IPS-NIHi11 (cell line): ENCODE results near the gene ST8SIA2.
"Not testable (repeated sequence)": the region's sequence is repeated elsewhere in the genome, so short reads cannot be mapped to it uniquely, and the experiment has no call there.

Source experiments
- DNase-seq: peaks from one replicate; pipeline ENCODE4 v3.0.0; 2012; ENCODE audit warnings: mixed read lengths, low spot score

The ST8SIA2 gene

DNA sequence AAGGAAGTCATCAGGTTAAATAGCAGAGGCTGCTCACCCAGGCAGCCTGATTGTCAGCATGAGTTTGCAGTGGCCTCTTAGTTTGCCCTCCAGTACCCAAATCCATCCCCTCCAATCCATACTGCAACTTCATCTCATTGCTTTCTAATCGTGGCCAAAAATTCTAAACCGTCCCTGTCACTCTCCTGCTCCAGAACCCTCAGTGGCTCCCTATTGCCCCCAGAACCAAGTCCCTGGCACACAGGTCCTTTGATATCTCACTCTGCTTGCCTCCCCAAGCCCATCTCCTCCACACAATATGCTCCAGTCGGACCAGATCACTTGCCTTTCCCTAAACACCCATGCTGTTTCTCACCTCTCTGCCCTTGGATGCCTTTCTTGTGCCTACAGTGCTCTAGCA lies 49.7 kb downstream of the ST8SIA2 start:
- no peak for DNase-seq

DNA sequence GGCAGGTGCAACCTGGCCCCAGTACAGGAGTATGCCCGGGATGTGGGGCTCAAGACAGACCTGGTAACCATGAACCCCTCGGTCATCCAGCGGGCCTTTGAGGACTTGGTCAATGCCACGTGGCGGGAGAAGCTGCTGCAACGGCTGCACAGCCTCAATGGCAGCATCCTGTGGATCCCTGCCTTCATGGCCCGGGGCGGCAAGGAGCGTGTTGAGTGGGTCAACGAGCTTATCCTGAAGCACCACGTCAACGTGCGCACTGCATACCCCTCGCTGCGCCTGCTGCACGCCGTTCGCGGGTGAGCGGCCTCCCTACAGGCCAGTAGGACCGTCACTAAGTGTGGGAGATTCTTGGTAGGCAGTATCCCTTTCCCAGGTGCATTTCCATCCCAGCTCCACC lies 51.0 kb downstream of the ST8SIA2 start:
- no peak for DNase-seq

DNA sequence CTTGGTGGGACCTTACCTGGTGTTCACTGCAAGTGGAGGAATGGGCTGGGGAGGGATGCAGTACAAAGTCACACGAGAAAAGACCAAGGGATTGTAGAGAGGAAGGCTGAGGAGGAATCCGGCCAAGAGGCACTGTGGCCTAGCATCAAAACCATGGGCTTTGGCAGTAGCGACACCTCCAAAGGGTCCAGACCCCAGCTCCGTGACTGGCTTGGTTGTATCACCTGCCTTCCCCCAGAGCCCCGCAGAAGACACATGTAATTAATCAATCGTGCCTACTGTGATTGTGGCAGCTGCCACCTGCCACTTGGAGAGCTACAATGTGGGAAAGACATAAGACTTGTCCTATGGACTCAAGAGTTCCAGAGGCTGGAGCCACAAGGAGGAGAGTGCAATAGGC lies 54.7 kb downstream of the ST8SIA2 start:
- no peak for DNase-seq

DNA sequence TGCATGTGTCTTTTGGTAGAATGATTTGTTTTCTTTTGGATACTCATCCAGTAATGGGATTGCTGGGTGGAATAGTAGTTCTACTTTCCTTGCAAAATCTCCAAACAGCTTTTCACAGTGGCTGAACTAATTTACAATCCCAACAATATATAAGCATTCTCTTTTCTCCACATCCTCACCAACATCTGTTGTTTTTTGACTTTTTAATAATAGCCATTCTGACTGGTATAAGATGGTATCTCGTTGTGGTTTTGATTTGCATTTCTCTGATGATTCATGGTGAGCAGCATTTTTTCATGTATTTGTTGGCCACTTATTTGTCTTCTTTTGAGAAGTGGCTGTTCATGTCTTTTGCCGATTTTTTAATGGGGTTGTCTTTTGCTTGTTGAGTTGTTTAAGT lies 55.8 kb downstream of the ST8SIA2 start:
- DNase-seq = no peak

DNA sequence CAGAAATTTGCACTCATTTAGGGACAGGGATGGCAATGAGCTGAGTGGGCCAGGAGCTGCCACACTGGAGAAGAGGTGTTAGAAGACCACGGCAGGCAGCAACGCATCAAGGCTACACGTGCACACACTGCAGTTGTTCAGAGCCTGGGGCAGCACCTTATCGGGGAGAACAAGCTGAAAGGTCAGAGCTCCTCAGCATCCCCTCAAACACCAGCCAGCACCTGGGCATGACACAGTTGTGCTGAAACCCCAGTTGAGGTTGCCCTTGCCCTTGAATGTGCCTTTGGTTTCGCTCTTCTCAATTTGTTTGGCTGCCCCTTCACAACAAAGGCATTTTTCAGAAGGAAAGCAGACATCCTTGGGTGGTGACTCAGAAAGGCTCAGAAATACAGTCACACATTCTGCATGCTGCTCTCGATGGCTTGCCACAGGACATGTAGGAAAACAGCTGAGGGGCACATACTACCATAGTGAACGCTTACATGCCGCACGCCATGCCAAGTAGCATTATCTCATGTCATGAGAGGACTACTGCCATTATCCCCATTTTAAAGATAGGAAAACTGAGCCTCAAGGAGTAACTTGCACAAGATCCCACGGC lies 57.6 kb downstream of the ST8SIA2 start:
- DNase-seq = no peak

DNA sequence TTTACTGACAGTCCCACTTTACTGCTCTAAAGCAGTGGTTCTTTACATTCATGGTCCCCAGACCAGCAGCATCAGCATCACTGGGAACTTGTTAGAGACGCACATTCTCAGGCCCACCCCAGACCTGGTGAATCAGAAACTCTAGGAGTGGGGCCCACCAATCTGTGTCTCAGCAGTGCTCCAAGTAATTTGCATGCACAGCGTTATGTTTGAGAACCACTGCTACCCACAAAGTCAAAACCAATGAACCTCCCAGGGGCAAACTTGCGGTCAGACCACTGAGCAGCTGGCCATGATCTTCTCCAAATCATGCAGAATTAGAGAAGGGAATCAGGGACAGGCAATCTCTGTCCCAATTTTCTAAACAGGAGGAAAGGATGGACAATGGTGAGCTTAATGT lies 58.5 kb downstream of the ST8SIA2 start:
- DNase-seq = no peak

DNA sequence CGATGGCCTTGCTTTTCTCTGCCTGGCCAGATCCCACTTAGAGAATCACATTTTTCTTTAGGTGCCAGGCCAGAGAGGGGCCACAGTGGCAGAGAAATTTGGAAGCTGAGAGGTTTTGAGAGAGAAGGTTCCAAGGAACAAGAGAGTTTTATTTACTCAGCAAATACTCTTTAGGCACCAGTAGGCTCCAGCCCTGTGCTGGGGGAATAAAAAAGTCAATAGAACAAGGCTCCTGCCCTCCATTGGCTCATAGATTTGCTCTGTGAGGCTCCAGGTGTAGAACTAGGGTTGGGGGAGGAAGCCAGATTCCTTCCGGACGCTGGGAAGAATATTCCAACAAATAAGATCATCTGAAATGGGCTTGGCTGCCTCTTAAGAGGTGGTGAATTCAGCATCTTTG lies 59.9 kb downstream of the ST8SIA2 start:
- no peak for DNase-seq

DNA sequence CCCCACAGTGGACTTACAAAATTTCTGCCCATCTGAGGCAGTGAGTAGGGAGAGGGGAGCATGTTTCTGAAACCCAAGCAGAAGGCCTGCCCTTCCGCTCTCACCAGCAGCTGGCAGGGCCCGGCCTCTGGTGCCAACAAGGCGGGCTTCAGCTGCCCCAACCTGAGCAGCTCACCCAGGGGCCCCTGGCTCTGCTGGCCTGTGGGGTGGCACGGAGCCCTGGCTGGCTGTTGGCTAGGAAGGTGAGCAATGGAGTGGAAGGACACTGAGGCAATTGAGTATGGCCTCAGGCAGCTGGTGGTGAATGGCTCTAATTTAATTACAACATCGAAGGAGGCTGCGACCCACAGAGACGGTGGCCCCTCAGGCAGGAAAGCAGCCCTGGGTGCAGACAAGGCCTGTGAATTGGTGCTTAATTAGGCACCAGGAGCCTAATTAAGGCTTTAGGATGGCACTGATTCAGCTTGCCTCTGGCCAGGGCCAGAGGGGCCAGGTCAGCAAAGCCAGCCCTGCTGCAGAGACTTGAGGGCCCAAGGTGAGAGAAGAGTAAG lies 60.9 kb downstream of the ST8SIA2 start:
- DNase-seq = no peak

DNA sequence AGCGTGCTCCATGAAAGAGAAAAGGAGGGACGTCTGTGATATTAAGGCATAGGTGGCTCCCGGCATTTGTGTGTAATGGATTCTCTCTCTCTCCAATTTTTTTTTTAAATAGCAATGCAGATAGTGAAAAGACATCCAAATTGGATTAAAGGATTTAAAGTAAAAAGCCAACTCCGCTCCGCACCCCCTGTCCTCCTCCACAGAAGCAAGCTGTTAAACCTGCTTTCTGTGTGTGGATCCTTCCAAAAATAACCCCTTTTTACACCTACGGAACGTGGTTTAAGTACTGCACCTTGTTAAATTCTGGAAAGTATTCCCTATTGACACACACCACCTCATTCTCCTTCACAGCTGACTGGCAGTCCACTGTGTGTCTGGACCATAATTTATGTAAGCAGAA lies 61.6 kb downstream of the ST8SIA2 start:
- no peak for DNase-seq

DNA sequence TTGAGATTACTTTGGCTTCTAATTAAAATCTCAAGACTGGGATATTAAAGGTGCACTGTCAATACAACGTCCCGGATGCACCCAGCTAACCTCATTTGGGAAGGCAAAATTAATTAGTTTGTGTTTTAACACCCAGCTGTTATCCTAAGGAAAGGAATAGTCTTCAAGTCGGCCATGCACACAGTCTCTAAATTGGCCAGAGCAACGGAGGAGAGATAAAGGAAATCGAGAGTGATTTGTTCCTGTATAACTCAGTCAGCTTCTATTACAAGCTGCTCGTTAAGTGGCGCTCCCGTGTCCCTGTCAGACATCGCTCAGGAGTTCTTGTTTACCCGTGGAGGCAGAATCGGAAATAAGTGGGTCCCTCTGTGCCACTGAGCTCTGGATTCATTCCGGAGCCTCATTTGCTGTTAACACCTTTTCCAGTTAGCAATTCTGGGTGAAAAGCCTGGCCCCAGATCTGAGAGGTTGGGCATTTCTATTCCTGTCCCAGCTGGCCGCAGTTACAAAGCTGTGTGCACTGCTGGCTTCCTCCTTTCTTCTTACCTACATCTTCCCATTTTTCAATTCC lies 63.9 kb downstream of the ST8SIA2 start:
- no peak for DNase-seq

DNA sequence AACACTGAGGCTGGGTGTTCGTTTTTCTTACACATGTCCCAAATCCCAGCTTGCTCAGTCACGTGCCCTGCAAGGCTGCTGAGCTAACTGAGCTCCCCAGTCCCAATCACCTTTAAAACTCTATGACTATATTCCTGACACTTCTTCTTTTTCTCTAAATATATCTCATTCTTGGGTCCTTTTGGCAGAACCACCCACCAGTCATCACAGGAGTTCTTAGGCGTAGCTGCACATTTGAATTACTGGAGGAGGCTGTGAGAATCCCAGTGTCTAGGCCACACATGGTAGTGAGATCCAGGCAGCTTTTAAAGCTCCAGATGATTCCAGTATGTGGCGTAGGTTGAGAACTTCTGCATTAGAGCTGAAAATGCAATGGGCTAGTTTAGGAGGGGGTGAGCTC lies 66.3 kb downstream of the ST8SIA2 start:
- no peak for DNase-seq

DNA sequence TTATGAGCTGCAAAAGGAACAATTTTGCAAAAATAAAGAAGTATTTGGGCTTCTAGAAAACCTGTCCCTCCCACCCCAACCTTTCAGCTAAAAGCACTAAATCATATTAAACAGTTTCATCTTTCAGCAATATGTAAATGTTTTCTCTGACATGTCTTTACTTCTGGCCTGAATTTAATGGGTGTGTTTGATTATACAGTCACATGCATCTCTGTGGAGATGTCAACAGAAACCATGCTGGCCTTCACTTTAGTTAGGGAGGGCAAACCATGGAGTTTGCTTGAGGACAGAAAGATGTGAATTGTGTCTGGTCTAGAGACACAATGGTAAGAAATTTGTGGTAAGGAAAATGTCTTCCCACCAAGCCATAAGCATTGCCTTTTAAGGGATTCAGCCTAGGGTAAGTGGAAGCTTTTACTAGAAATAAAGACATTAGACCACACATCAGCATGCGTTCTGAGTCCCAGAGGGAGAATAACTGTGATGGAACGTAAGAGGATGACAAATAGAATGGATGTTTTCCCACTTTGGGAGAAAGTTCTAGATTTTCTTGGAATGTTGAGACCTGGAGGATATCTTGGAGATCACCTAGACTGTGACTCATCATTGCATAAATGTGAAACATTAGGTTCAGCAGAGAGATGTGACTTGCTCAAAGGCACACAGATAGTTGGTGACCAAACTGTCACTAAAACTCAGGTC lies 68.9 kb downstream of the ST8SIA2 start:
- no peak for DNase-seq

DNA sequence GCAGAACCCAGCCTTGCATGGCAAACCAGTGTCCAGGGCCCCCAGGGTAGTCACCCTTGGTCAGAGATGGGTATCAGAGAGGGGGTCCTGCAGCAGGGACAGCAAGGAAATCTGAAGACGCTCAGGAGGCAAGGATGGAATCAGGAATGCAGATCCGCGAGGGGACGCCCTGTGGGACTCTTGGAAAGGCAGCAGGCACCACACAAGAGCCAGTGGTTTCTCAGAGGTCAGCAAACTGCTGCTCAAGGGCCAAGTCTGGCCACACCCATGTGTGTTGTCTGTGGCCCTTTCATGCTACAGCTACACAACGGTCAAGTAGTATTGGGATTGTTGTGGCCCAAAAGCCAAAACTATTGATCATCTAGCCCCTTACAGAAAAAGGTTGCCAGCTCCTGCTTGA lies 69.7 kb downstream of the ST8SIA2 start:
- DNase-seq = no peak

DNA sequence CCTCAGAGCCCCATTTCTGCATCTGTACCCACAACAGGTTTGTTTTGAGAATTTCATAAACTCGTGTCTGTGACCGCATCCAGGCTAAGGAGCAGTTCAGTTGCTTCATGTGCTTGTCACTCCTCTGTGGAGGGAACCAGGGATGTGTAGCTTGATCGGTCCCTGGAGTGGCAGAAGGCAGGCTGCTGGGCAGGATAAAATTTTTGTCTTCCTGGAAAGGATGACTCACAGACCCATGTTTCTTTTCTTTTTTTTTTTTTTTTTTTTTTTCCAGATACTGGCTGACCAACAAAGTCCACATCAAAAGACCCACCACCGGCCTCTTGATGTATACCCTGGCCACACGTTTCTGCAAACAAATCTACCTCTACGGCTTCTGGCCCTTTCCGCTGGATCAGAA lies 70.1 kb downstream of the ST8SIA2 start:
- no peak for DNase-seq

DNA sequence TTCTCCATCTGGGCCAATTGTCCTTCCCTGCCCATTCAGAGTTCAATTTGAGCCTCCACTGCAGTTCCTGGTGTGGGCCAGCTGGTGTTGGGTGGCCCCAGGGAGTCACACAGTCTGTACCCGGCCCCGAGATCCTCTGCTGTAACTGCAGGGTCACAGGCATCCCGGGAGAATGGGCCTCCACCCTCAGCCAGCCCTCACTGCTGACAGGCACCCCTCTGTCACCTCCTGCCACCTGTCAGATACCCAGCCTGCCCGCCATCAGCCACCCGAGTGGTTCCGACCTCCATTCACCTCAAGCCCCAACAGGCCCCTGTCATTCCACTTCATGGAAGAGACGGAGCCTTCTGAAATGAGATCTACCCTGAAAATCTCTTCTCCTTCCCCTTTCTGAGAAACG lies 73.2 kb downstream of the ST8SIA2 start:
- no peak for DNase-seq

DNA sequence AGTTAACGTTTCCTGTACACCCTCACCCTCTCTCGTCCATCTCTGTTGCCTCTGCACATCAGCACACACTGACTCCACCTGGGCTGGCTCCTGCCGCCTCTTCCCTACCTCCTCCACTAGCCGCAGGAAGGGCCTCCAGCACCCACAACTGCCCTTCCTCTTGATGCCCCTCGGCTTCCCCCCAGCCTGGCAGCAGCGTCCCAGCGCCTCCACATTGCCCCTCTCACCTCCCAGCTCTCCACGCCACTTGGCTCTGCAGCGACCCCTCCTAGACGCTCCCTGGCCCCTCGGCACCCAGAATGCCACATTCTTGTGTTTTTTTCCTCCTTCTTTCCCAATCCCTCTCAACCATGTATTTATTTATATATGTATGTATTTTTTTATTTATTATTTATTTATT lies 73.6 kb downstream of the ST8SIA2 start:
- DNase-seq = no peak

DNA sequence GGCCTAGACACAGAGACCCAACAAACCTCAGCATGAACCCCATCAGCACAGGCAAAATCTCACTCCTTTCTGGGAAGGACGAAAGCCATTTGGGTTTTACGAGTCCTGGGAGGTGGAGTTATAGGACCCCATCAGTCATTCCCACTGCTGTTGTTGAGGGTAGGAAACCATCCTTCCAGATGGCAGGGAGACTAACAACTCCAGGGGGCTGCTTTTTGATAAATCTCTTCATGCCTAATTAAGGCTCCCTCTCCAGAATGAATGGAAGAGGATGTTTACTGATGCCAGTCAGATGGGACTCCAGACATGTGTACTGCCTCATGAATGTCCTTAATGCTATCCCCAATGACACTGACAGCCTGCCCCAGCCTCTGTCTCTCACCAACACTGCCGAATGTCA lies 75.3 kb downstream of the ST8SIA2 start:
- no peak for DNase-seq

DNA sequence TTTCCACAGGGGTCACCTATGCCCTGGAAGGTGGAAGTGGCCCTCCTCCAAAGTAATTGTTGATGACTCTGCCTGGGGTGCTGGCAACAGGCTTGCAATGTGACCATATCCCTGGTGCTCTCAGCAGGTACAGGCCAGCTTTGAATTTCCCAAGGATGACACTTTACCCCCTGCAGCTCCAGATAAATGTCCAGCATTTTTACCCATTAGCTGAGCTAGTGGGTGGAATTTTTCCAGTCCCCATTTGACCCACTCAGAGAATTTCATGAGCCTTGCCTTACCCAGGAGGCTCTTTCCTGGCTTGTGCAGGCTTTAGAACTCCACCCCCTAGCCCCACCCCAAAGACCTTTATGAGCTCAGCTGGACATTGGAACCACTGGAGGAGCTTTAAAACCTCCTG lies 77.6 kb downstream of the ST8SIA2 start:
- no peak for DNase-seq

DNA sequence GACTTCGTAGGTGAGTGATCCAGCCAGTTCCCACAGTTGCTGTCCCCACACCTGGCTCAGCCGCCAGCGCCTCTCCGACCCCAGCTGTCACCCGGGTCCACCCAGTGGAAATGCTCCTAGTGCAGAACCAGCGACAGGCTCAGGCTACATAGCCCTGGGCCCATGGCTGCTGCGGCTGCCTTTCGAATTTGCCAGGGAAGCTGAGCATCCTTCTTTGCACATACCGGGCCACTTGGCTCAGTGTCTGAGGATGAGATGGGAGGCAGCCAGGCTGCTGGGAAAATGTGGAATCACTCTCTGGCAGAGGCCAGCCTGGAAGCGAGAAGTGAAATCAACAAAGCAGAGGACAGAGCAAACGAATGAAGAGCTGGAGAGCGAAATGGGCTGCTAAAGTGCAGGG lies 80.1 kb downstream of the ST8SIA2 start:
- no peak for DNase-seq

DNA sequence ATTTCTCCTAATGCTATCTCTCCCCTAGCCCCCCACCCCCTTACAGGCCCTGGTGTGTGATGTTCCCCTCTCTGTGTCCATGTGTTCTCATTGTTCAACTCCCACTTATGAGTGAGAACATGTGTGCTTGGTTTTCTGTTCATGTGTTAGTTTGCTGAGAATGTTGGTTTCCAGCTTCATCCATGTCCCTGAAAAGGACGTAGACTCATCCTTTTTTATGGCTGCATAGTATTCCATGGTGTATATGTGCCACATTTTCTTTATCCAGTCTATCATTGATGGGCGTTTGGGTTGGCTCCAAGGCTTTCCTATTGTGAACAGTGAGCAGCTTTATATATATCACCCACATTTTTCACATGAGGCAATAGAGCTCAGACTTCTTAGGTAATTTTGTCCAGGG lies 86.0 kb downstream of the ST8SIA2 start:
- DNase-seq = not testable (repeated sequence)

DNA sequence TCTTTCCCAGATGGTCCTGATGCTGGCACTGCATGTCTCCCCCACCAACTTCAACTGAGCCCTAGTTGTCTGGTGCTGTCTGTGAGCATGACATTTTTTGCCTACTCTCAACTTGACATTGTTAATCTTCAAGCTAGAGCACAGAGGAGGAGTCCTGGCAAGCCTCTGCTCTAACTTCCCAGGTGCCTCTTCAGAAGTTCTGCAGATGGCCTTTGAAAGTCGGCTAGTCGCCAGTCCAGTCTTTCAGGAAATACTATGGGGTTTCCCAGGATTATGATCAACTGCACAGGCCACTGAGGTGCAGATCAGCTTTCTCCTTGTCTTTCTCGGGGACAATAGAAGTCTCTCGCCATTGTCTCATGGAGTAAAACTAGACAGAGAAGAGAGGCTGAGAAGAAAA lies 86.7 kb downstream of the ST8SIA2 start:
- no peak for DNase-seq

DNA sequence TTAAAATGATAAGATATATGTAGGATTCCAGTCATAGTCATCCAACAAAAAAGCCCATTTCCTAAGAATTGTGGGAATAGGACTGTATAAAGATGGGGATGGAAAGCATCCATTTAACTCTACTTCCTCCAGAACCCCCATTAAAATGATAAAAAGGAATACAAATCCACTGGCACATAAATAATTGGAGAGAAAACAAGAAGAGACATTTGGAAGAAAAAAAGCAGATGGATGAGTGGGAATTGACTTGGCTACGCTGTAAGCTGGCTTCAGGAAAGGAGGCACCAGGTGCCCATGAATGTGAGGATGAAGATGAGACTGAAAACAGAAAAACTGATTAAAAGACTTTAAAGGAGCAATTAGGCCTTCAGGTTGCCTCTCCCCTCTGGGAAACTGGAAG lies 91.8 kb downstream of the ST8SIA2 start:
- DNase-seq = no peak

DNA sequence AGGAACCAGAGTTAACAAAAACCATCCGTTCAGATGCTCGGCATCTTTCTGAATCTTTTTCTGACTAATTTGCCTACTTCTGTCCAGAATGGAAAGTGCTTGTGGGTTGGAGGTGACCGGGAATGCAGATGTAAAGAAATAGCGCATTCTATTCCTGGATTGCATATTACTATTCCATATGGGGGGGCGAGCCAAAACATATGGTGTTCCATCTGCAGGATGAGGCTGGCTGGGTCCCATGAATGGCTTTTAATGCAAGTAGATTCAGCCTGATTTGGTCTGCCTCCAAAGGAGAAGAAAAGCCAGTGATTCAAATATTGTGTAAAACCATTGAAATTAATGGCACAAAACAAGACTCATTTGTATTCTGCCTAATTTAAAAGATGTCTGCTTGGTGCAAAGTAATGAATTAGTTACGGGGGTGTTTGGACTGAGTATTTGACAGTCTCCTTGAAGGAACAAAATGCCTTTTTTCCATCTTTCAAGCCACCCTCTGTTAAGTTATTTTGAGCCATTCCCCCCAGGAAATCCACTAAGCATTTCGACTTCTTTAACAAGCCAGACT lies 99.0 kb downstream of the ST8SIA2 start:
- DNase-seq = no peak
